Measurements from ENCODE around the gene ZACN.
A peak's percentile ranks its signal among the peaks of the same experiment; 100 is the strongest.

Gene ZACN

DNA sequence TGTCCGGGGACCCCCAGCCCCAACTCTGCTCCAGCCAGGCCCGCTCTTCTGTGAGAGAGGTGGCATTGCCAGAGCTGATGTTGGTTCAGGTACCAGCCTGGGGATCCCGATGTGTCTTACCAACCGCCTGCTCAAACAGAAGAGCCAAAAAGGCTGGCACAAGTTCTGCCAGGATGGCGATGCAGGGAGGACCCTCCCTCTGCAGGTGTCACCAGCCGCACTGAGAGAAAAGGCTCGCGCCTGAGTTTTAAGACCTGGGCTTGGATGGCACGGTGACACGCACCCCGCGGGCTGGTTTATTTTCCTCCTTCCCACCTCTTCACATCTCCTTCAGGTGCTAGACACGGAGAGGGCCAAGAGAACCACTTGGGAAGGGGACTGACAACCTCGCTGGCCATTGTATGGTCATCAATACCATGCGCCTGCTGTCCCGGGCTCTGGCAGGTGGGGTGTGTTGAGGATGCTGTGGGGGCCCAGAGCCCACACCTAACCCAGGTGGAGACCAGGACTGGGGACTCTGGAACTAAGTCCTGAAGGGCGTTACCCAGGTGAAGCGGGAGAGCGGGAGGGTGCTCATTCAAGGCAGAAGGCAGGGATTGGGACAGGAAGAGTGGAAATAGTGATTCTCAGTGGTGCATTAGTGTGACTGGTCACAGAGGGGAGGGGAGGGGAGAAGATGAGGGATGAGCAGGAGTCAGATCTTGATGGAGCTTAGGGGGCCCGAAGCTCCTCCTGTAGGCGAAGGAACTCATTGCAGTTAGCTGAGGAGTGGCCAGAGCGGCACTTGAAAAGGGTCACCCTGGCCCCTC, 45.8 kb downstream of the ZACN start:
- ChIA-PET CTCF (interaction anchor here (0.6 to 11.5 kb wide), 14 partner anchors 8 to 174 kb away, joined by 3 to 110 read pairs (median 6); no protein-coding TSS in a partner anchor), POLR2A (no interaction called here)
- Histone ChIP-seq H3K36me3 (ENCODE audit: control insufficient read depth in 4 of 4, insufficient read depth in 4 of 4, low read length in 3 of 4) (no peaks in the 10 kb centered on the region), H3K27ac (ENCODE audit: insufficient read depth in 1 of 2, low read depth in 1 of 2, low read length in 2 of 2, poor library complexity in 1 of 2, severe bottlenecking in 2 of 2) (no peak overlapping the region), H3K4me1 (ENCODE audit: control extremely low read depth in 1 of 4, control insufficient read depth in 4 of 4, insufficient read depth in 4 of 4, low read length in 3 of 4) (peaks cover 0 to 15% (median 14%) of the 10 kb centered on the region in 4 experiments), H3K9me3 (ENCODE audit: control extremely low read depth in 1 of 5, control insufficient read depth in 4 of 5, insufficient read depth in 2 of 5, low read depth in 1 of 5, low read length in 4 of 5) (no peaks in the 10 kb centered on the region), H3K27me3 (replicated peaks in 2 of 5; ENCODE audit: control insufficient read depth in 4 of 5, insufficient read depth in 5 of 5, low read length in 4 of 5) (no peaks in the 10 kb centered on the region), H3K4me3 (ENCODE audit: control insufficient read depth in 1 of 7, extremely low read depth in 1 of 7, insufficient read depth in 4 of 7, low read depth in 2 of 7, low read length in 6 of 7) (no peak overlapping the region)
- WGBS (ENCODE audit: insufficient coverage) = 98% methylated on average over 17 of the region's 22 CpGs
- DNase-seq = peak in 1 of 3 donors; percentile 36

DNA sequence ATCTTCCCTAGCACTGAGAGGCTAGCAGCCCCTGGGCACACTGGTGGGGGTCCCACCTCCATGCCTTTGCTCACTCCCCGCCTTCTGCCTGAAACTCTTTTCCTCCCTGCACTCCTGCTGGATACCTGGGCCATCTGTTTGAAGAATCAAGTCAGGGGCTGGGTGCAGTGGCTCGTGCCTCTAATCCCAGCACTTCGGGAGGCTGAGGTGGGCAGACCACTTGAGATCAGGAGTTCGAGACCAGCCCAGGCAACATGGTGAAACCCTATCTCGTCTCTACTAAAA, 46.4 kb downstream of the ZACN start:
- WGBS (ENCODE audit: insufficient coverage) = 93% methylated on average over 4 of the region's 5 CpGs
- Histone ChIP-seq H3K27me3 (replicated peaks in 2 of 5; ENCODE audit: control insufficient read depth in 4 of 5, insufficient read depth in 5 of 5, low read length in 4 of 5) (no peaks in the 10 kb centered on the region), H3K4me1 (ENCODE audit: control extremely low read depth in 1 of 4, control insufficient read depth in 4 of 4, insufficient read depth in 4 of 4, low read length in 3 of 4) (peaks cover 0 to 19% (median 17%) of the 10 kb centered on the region in 4 experiments), H3K36me3 (ENCODE audit: control insufficient read depth in 4 of 4, insufficient read depth in 4 of 4, low read length in 3 of 4) (no peaks in the 10 kb centered on the region), H3K4me3 (ENCODE audit: control insufficient read depth in 1 of 7, extremely low read depth in 1 of 7, insufficient read depth in 4 of 7, low read depth in 2 of 7, low read length in 6 of 7) (no peak overlapping the region), H3K9me3 (ENCODE audit: control extremely low read depth in 1 of 5, control insufficient read depth in 4 of 5, insufficient read depth in 2 of 5, low read depth in 1 of 5, low read length in 4 of 5) (no peaks in the 10 kb centered on the region), H3K27ac (ENCODE audit: insufficient read depth in 1 of 2, low read depth in 1 of 2, low read length in 2 of 2, poor library complexity in 1 of 2, severe bottlenecking in 2 of 2) (no peak overlapping the region)
- no peak for DNase-seq
- ChIA-PET CTCF (interaction anchor here (0.6 to 11.5 kb wide), 13 partner anchors 7 to 174 kb away, joined by 3 to 110 read pairs (median 4); no protein-coding TSS in a partner anchor), POLR2A (no interaction called here)

DNA sequence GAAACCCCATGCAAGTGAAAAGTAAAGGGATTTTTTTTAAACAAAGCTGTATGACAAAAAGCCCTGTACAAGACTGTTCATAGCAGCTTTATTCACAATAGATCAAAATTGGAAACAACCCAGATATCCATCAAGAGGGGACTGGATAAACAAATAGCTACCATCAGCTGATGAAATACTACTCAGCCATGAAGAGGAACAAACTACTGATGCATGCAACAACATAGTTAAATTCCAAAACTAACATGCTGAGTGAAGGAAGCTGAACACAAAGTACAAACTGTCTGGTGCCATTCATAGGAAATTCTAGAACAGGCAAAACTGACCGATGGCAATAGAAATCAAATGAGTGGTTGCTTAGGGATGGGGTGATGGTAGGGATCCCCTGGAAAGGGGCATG, 46.9 kb downstream of the ZACN start:
- peaks cover 0 to 23% (median 20%) of the 10 kb centered on the region in 4 experiments for H3K4me1 ChIP-seq (ENCODE audit: control extremely low read depth in 1 of 4, control insufficient read depth in 4 of 4, insufficient read depth in 4 of 4, low read length in 3 of 4)
- POLR2A ChIA-PET = no interaction called here
- H3K4me3 ChIP-seq (ENCODE audit: control insufficient read depth in 1 of 7, extremely low read depth in 1 of 7, insufficient read depth in 4 of 7, low read depth in 2 of 7, low read length in 6 of 7) = no peak overlapping the region
- no peaks in the 10 kb centered on the region for H3K27me3 ChIP-seq (replicated peaks in 2 of 5; ENCODE audit: control insufficient read depth in 4 of 5, insufficient read depth in 5 of 5, low read length in 4 of 5)
- H3K27ac ChIP-seq (ENCODE audit: insufficient read depth in 1 of 2, low read depth in 1 of 2, low read length in 2 of 2, poor library complexity in 1 of 2, severe bottlenecking in 2 of 2) = no peak overlapping the region
- H3K36me3 ChIP-seq (ENCODE audit: control insufficient read depth in 4 of 4, insufficient read depth in 4 of 4, low read length in 3 of 4) = no peaks in the 10 kb centered on the region
- DNase-seq = no peak
- WGBS (ENCODE audit: insufficient coverage) = no CpG with 5 or more reads among the region's 1 CpG
- no peaks in the 10 kb centered on the region for H3K9me3 ChIP-seq (ENCODE audit: control extremely low read depth in 1 of 5, control insufficient read depth in 4 of 5, insufficient read depth in 2 of 5, low read depth in 1 of 5, low read length in 4 of 5)
- CTCF ChIA-PET = interaction anchor here (0.9 to 3.4 kb wide), 11 partner anchors 11 to 173 kb away, joined by 3 to 23 read pairs (median 4); no protein-coding TSS in a partner anchor

DNA sequence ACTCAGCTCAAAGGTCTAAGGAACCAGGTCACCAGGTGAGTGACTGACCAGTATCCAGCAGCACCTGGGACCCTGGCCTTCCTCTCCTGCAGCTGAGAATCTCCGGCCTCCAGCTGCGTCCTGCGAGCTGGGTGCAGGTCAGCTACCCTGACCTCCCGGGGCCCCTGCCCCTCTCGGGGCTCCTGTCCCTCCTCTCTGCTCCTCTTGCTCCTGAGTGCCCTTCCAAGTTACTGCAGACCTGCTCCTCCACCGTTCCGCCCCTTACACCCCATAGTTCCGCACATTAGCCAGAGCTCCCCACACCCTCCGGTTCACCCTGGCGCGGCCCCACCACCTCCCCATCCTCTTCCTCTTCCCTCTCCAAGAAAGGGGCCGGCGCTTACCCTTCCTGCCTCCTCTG, 51.5 kb downstream of the ZACN start:
- ChIA-PET CTCF (interaction anchor here (0.7 to 6.1 kb wide), 10 partner anchors 8 to 149 kb away, joined by 3 to 32 read pairs (median 3); partner anchors contain the start of gene FOXJ1), POLR2A (interaction anchor here (1.0 kb wide), 1 partner anchor 9 kb away, joined by 3 read pairs; no protein-coding TSS in a partner anchor)
- peak overlapping the region in 1 of 7 experiments; percentile 4 for H3K4me3 ChIP-seq (ENCODE audit: control insufficient read depth in 1 of 7, extremely low read depth in 1 of 7, insufficient read depth in 4 of 7, low read depth in 2 of 7, low read length in 6 of 7)
- no peaks in the 10 kb centered on the region for H3K27me3 ChIP-seq (replicated peaks in 2 of 5; ENCODE audit: control insufficient read depth in 4 of 5, insufficient read depth in 5 of 5, low read length in 4 of 5)
- no peaks in the 10 kb centered on the region for H3K9me3 ChIP-seq (ENCODE audit: control extremely low read depth in 1 of 5, control insufficient read depth in 4 of 5, insufficient read depth in 2 of 5, low read depth in 1 of 5, low read length in 4 of 5)
- H3K27ac ChIP-seq (ENCODE audit: insufficient read depth in 1 of 2, low read depth in 1 of 2, low read length in 2 of 2, poor library complexity in 1 of 2, severe bottlenecking in 2 of 2) = no peak overlapping the region
- 24% methylated on average over 13 of the region's 13 CpGs for WGBS (ENCODE audit: insufficient coverage)
- no peak for DNase-seq
- H3K4me1 ChIP-seq (ENCODE audit: control extremely low read depth in 1 of 4, control insufficient read depth in 4 of 4, insufficient read depth in 4 of 4, low read length in 3 of 4) = peaks cover 0 to 11% (median 10%) of the 10 kb centered on the region in 4 experiments
- H3K36me3 ChIP-seq (ENCODE audit: control insufficient read depth in 4 of 4, insufficient read depth in 4 of 4, low read length in 3 of 4) = no peaks in the 10 kb centered on the region

DNA sequence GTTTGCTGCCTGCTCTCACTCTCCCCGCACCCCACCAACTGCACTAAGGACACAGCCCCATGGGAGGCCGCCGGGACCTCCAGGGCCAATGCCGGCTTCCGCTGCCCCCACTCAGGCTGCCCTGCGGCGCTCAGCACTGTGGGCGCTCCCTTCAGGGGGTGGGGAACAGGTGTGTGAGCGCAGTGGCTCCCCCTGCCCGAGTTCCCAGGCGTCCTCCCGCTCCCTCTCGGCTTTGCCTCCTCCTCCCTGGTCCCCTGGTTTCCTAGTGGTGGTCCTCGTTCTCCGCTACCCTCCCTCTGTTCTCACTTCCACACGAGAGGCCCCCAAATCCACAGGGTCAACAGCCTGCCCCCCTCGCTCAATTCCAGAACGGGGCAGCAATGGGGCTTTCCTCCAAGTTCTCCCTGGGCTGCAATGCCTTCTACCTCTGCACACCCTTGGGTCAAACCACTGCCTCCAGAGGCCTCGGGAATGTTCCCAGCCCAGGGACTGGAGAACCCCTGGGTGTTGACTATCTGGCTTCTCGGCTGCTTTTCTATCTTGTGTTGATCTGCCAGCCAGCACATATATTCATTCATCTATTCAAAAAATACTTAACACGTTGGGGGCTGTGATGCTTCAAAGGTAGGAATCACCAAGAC, 52.2 kb downstream of the ZACN start:
- 92% methylated on average over 19 of the region's 21 CpGs for WGBS (ENCODE audit: insufficient coverage)
- H3K4me3 ChIP-seq (ENCODE audit: control insufficient read depth in 1 of 7, extremely low read depth in 1 of 7, insufficient read depth in 4 of 7, low read depth in 2 of 7, low read length in 6 of 7) = no peak overlapping the region
- peaks cover 0 to 11% (median 10%) of the 10 kb centered on the region in 4 experiments for H3K4me1 ChIP-seq (ENCODE audit: control extremely low read depth in 1 of 4, control insufficient read depth in 4 of 4, insufficient read depth in 4 of 4, low read length in 3 of 4)
- H3K36me3 ChIP-seq (ENCODE audit: control insufficient read depth in 4 of 4, insufficient read depth in 4 of 4, low read length in 3 of 4) = no peaks in the 10 kb centered on the region
- ChIA-PET CTCF (interaction anchor here (0.8 to 6.1 kb wide), 7 partner anchors 8 to 52 kb away, joined by 3 to 32 read pairs (median 3); partner anchors contain the start of gene FOXJ1), POLR2A (interaction anchor here (1.0 kb wide), 1 partner anchor 10 kb away, joined by 3 read pairs; no protein-coding TSS in a partner anchor)
- no peak overlapping the region for H3K27ac ChIP-seq (ENCODE audit: insufficient read depth in 1 of 2, low read depth in 1 of 2, low read length in 2 of 2, poor library complexity in 1 of 2, severe bottlenecking in 2 of 2)
- no peaks in the 10 kb centered on the region for H3K27me3 ChIP-seq (replicated peaks in 2 of 5; ENCODE audit: control insufficient read depth in 4 of 5, insufficient read depth in 5 of 5, low read length in 4 of 5)
- DNase-seq = no peak
- no peaks in the 10 kb centered on the region for H3K9me3 ChIP-seq (ENCODE audit: control extremely low read depth in 1 of 5, control insufficient read depth in 4 of 5, insufficient read depth in 2 of 5, low read depth in 1 of 5, low read length in 4 of 5)

DNA sequence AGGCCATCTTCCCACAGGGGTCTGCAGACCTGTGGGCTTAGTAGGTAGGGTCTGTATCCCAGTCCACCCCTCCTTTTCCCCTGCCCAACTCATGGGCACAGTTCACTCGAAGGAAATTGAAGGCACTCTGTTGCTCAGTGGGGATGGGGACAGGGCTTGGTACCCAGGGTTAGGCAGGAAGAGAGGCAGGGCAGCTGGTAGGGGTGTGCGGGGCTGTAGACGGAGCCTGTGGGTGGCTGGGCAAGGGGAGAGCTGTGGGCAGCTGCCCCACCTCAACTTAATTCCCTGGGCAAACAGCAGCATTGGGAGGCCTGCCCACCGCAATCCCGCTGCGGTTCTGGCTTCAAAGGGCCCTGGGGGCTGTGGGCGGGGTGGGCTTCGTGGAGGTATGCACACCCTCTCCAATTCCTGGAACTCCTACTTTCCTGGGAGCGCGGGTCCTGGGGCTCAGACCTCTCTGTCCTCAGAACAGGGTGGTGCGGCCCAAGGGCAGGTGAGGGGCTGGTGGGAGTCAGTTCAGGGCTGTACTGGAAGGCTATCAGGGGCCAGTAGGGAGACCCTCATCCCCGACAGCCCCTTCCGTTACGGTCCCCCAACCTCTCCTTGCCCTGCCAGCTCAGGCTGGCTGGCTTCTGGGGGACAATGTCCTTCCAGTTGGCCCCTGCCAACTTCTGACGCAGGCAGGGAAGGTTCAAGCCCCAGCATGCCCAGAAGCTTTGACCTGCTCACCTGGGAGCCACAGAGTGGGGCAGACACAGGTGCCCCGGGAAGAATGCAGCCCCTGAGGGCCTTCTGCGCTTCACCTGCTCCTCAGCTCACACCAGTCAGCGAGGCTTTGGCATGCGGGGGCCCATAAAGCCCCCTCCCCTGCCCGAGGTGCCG, 53.0 kb downstream of the ZACN start:
- H3K36me3 ChIP-seq (ENCODE audit: control insufficient read depth in 4 of 4, insufficient read depth in 4 of 4, low read length in 3 of 4) = no peaks in the 10 kb centered on the region
- H3K4me3 ChIP-seq (ENCODE audit: control insufficient read depth in 1 of 7, extremely low read depth in 1 of 7, insufficient read depth in 4 of 7, low read depth in 2 of 7, low read length in 6 of 7) = no peak overlapping the region
- peaks cover 0 to 11% (median 10%) of the 10 kb centered on the region in 4 experiments for H3K4me1 ChIP-seq (ENCODE audit: control extremely low read depth in 1 of 4, control insufficient read depth in 4 of 4, insufficient read depth in 4 of 4, low read length in 3 of 4)
- no peak overlapping the region for H3K27ac ChIP-seq (ENCODE audit: insufficient read depth in 1 of 2, low read depth in 1 of 2, low read length in 2 of 2, poor library complexity in 1 of 2, severe bottlenecking in 2 of 2)
- ChIA-PET CTCF (interaction anchor here (1.2 to 6.1 kb wide), 3 partner anchors 10 to 148 kb away, joined by 4 to 32 read pairs (median 5); no protein-coding TSS in a partner anchor), POLR2A (no interaction called here)
- H3K9me3 ChIP-seq (ENCODE audit: control extremely low read depth in 1 of 5, control insufficient read depth in 4 of 5, insufficient read depth in 2 of 5, low read depth in 1 of 5, low read length in 4 of 5) = no peaks in the 10 kb centered on the region
- no peaks in the 10 kb centered on the region for H3K27me3 ChIP-seq (replicated peaks in 2 of 5; ENCODE audit: control insufficient read depth in 4 of 5, insufficient read depth in 5 of 5, low read length in 4 of 5)
- 97% methylated on average over 15 of the region's 21 CpGs for WGBS (ENCODE audit: insufficient coverage)
- no peak for DNase-seq
